Keratinocyte (primary cell): Measurements from ENCODE around the gene PANX2. TPM values are rescaled to one million over a fixed set of nuclear protein-coding genes. Genes with fewer than 3 reads are reported as not detected.

ENCODE experiments used
- DNase-seq: peaks from one replicate; pipeline ENCODE4 v3.0.0-alpha.2; 2011; ENCODE audit warnings: low read depth, missing footprints, low spot score
- FAIRE-seq: peaks from 2 replicates; lab custom pipeline; 2011; peaks lifted over from hg19 to GRCh38; lab: Jason Lieb, UNC
- H2AFZ ChIP-seq: 2 replicates; pipeline ENCODE4 v1.6.0; 2012; ENCODE audit warnings: low read length, control low read depth, inconsistent platforms; ENCODE audit not compliant: control insufficient read depth
- H3K27ac ChIP-seq: 2 replicates; pipeline ENCODE4 v1.5.1; 2011; ENCODE audit warnings: low read length; ENCODE audit not compliant: control insufficient read depth, insufficient read depth
- H3K27me3 ChIP-seq: 3 replicates; pipeline ENCODE4 v1.6.0; 2011; ENCODE audit warnings: low read length; ENCODE audit not compliant: control insufficient read depth, insufficient read depth; ENCODE audit errors: extremely low read depth
- H3K36me3 ChIP-seq, 2 experiments: 2 replicates in 1 of 2; 3 replicates in 1 of 2; pipeline ENCODE4 v1.5.1; 2011; ENCODE audit warnings: low read length in 2 of 2, mild to moderate bottlenecking in 1 of 2; ENCODE audit not compliant: control insufficient read depth in 2 of 2, insufficient read depth in 2 of 2; ENCODE audit errors: extremely low read depth in 1 of 2
- H3K4me1 ChIP-seq: 3 replicates; pipeline ENCODE4 v1.5.1; 2011; ENCODE audit warnings: low read length; ENCODE audit not compliant: control insufficient read depth, insufficient read depth; ENCODE audit errors: extremely low read depth
- H3K4me2 ChIP-seq: 3 replicates; pipeline ENCODE4 v1.6.0; 2011; ENCODE audit warnings: low read depth, low read length; ENCODE audit not compliant: control insufficient read depth, insufficient read depth; ENCODE audit errors: extremely low read depth
- H3K4me3 ChIP-seq, 3 experiments: fragments of 200-600 bp in 1 of 3; sonication (generic) in 1 of 3; 2 replicates in 2 of 3; 3 replicates in 1 of 3; pipeline ENCODE4 v1.5.1; 2011 to 2016; ENCODE audit warnings: low read length in 3 of 3, mild to moderate bottlenecking in 3 of 3, control low read depth in 2 of 3, inconsistent platforms in 1 of 3, low read depth in 1 of 3, mixed read lengths in 1 of 3, mixed run types in 1 of 3, moderate library complexity in 1 of 3; ENCODE audit not compliant: control insufficient read depth in 2 of 3, insufficient read depth in 2 of 3; ENCODE audit errors: extremely low read depth in 1 of 3
- H3K79me2 ChIP-seq: 2 replicates; pipeline ENCODE4 v1.6.0; 2012; ENCODE audit warnings: low read length; ENCODE audit not compliant: control insufficient read depth, insufficient read depth
- H3K9ac ChIP-seq: 3 replicates; pipeline ENCODE4 v1.6.0; 2011; ENCODE audit warnings: low read length; ENCODE audit not compliant: control insufficient read depth, insufficient read depth; ENCODE audit errors: extremely low read depth
- H3K9me1 ChIP-seq: 3 replicates; pipeline ENCODE4 v1.6.0; 2011; ENCODE audit warnings: low read length; ENCODE audit not compliant: control insufficient read depth, insufficient read depth; ENCODE audit errors: extremely low read depth
- H3K9me3 ChIP-seq: 2 replicates; pipeline ENCODE4 v1.5.1; 2012; ENCODE audit warnings: low read depth, low read length; ENCODE audit not compliant: control insufficient read depth
- H4K20me1 ChIP-seq: 3 replicates; pipeline ENCODE4 v1.6.0; 2011; ENCODE audit warnings: low read length; ENCODE audit not compliant: control insufficient read depth, insufficient read depth; ENCODE audit errors: extremely low read depth
- CTCF ChIP-seq, 3 experiments: IDR thresholded peaks in 1 of 3; conservative IDR thresholded peaks in 1 of 3; optimal IDR thresholded peaks in 1 of 3; 2 replicates in 2 of 3; 3 replicates in 1 of 3; pipeline versions ENCODE3 to v1.5.1; 2011; ENCODE audit warnings: low read length in 3 of 3, mild to moderate bottlenecking in 3 of 3, moderate library complexity in 2 of 3, control low read depth in 1 of 3, inconsistent platforms in 1 of 3; ENCODE audit not compliant: insufficient read depth in 2 of 3; ENCODE audit errors: extremely low read depth in 1 of 3
- EZH2 ChIP-seq: IDR thresholded peaks from one replicate; pipeline ENCODE4 v1.6.1; 2012; ENCODE audit warnings: inconsistent platforms, mild to moderate bottlenecking, low read length, moderate library complexity
- dilution Hi-C: fragments of 300-500 bp; cut with MboI; formaldehyde crosslinking; loops from one replicate; pipeline ENCODE4 v1.7.0; 2020; ENCODE audit warnings: low sequenced_read_pairs; ENCODE audit not compliant: extremely low pct_ligation_motif_present
- polyA minus RNA-seq, 3 experiments: library from RNA; depleted of rRNA, polyadenylated mRNA; stranded (reverse); fragments of >200 nt; gene quantifications; 1 replicate in 1 of 3; 2 replicates in 1 of 3; 3 replicates in 1 of 3; pipeline ENCODE4 v1.2.3, GENCODE V29; 2011
- polyA plus RNA-seq, 5 experiments: library from polyadenylated mRNA; depleted of rRNA in 3 of 5; stranded (reverse) in 3 of 5; stranded (forward) in 1 of 5; unstranded in 1 of 5; fragments of >200 nt; gene quantifications; 1 replicate in 1 of 5; 2 replicates in 3 of 5; 3 replicates in 1 of 5; pipeline versions ENCODE4 v1.2.1 to v1.2.3, GENCODE V29; 2011 to 2012; ENCODE audit warnings: missing spikeins in 2 of 5, low read depth in 1 of 5, low replicate concordance in 1 of 5

Gene PANX2
- 0.22 to 0.68 TPM (median 0.32 TPM) in 3 replicates for polyA plus RNA-seq
- polyA plus RNA-seq (2011; ENCODE audit: low read depth), result 0.17 TPM
- polyA plus RNA-seq (2011; cell fraction: cytosol; rRNA removed), result 0.30 and 1.0 TPM in 2 replicates
- polyA plus RNA-seq (2011; cell fraction: nucleus; rRNA removed), result 0.97 and 1.3 TPM in 2 replicates
- polyA plus RNA-seq (2012; ENCODE audit: low replicate concordance), result 0.83 and 1.2 TPM in 2 replicates
- polyA minus RNA-seq, result 0.10 to 2.5 TPM in 2 of 3 replicates, not detected in the other
- 0.77 TPM for polyA minus RNA-seq (2011; cell fraction: cytosol; rRNA and poly(A)+ RNA removed)
- polyA minus RNA-seq (2011; cell fraction: nucleus; rRNA and poly(A)+ RNA removed), result 0.23 and 0.53 TPM in 2 replicates

- DNase-seq (no peak), FAIRE-seq (no peak)
- Histone ChIP-seq H3K27me3 (peaks cover 13% of the 10 kb centered on the region), H3K4me2 (peak within 1 kb of the TSS; percentile 41), H3K79me2 (no peaks in the 10 kb centered on the region), H3K36me3 (no peaks in the 10 kb centered on the region), H3K27ac (no peak within 1 kb of the TSS), H3K4me3 (peak within 1 kb of the TSS in 2 of 3 experiments; percentile 30 to 38), H3K4me1 (no peaks in the 10 kb centered on the region), H2AFZ (no peak within 1 kb of the TSS), H3K9me3 (no peaks in the 10 kb centered on the region), H4K20me1 (no peaks in the 10 kb centered on the region), H3K9ac (no peak within 1 kb of the TSS), H3K9me1 (no peaks in the 10 kb centered on the region)
- dilution Hi-C loops, result no loop called here
- TF ChIP-seq CTCF (optimal IDR thresholded peaks at IDR 0.05 in 1 of 3, IDR thresholded peaks at IDR 0.05 in 1 of 3, conservative IDR thresholded peaks at IDR 0.05 in 1 of 3; ENCODE audit: extremely low read depth in 1 of 3, insufficient read depth in 2 of 3, low read length in 3 of 3) (no peak), EZH2 (peak; percentile 53)
Observed at GRCh38 chr22:50170453-50171318, at the start of gene PANX2. Gene PANX2, plus strand, starts transcription at chr22:50170731. Its CDS starts 0 bp downstream, at chr22:50170731.

GRCh38 chr22:50121202-50121740 lies 49.3 kb upstream of the PANX2 start:
- no peak for FAIRE-seq

More at GRCh38 chr22:50121202-50121740, 49.3 kb upstream of the PANX2 start:
- dilution Hi-C loops, result no loop called here
- Histone ChIP-seq H3K36me3 (no peaks in the 10 kb centered on the region), H3K9me1 (no peaks in the 10 kb centered on the region), H2AFZ (no peak overlapping the region), H3K9ac (no peak overlapping the region), H3K4me3 (no peak overlapping the region), H3K4me2 (no peak overlapping the region), H3K79me2 (no peaks in the 10 kb centered on the region), H3K9me3 (peaks cover 5% of the 10 kb centered on the region), H3K4me1 (no peaks in the 10 kb centered on the region), H4K20me1 (no peaks in the 10 kb centered on the region), H3K27ac (no peak overlapping the region), H3K27me3 (peaks cover 32% of the 10 kb centered on the region)
- DNase-seq, result no peak
- TF ChIP-seq CTCF (optimal IDR thresholded peaks at IDR 0.05 in 1 of 3, IDR thresholded peaks at IDR 0.05 in 1 of 3, conservative IDR thresholded peaks at IDR 0.05 in 1 of 3; ENCODE audit: extremely low read depth in 1 of 3, insufficient read depth in 2 of 3, low read length in 3 of 3) (no peak), EZH2 (no peak)
